ENCODE measurements around the gene ZC3H10.

ZC3H10 gene

DNA sequence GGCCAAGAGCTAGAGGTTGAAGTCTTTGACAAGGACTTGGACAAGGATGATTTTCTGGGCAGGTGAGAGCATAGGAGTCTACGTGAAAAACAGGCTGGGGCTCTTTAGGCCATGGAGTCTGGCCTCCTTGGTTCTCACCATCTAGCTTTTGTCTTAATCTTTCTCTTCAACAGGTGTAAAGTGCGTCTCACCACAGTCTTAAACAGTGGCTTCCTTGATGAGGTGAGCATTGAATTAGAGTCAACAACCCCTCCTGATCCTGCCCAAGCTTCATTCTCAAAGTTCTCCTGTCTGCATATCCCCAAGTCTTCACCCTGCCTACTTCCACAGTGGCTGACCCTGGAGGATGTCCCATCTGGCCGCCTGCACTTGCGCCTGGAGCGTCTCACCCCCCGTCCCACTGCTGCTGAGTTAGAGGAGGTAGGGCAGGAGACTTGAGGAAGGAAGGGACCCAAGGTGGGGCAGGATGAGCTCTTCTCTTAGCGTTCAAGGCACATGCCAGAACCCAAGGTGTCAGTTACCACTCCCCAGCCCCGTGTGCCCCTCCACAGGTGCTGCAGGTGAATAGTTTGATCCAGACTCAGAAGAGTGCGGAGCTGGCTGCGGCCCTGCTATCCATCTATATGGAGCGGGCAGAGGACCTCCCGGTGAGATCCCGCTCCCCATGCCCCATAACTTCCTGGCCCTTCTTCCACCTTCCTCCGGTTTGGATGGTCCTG, 19.9 kb downstream of the ZC3H10 start:
- no peak for DNase-seq (ENCODE audit: low read depth)
- TF ChIP-seq, protein P1, sequence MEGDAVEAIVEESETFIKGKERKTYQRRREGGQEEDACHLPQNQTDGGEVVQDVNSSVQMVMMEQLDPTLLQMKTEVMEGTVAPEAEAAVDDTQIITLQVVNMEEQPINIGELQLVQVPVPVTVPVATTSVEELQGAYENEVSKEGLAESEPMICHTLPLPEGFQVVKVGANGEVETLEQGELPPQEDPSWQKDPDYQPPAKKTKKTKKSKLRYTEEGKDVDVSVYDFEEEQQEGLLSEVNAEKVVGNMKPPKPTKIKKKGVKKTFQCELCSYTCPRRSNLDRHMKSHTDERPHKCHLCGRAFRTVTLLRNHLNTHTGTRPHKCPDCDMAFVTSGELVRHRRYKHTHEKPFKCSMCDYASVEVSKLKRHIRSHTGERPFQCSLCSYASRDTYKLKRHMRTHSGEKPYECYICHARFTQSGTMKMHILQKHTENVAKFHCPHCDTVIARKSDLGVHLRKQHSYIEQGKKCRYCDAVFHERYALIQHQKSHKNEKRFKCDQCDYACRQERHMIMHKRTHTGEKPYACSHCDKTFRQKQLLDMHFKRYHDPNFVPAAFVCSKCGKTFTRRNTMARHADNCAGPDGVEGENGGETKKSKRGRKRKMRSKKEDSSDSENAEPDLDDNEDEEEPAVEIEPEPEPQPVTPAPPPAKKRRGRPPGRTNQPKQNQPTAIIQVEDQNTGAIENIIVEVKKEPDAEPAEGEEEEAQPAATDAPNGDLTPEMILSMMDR (conservative IDR thresholded peaks at IDR 0.05; ENCODE audit: low read length), result no peak
- H3K4me3 ChIP-seq (ENCODE audit: low read length), result no peak overlapping the region

DNA sequence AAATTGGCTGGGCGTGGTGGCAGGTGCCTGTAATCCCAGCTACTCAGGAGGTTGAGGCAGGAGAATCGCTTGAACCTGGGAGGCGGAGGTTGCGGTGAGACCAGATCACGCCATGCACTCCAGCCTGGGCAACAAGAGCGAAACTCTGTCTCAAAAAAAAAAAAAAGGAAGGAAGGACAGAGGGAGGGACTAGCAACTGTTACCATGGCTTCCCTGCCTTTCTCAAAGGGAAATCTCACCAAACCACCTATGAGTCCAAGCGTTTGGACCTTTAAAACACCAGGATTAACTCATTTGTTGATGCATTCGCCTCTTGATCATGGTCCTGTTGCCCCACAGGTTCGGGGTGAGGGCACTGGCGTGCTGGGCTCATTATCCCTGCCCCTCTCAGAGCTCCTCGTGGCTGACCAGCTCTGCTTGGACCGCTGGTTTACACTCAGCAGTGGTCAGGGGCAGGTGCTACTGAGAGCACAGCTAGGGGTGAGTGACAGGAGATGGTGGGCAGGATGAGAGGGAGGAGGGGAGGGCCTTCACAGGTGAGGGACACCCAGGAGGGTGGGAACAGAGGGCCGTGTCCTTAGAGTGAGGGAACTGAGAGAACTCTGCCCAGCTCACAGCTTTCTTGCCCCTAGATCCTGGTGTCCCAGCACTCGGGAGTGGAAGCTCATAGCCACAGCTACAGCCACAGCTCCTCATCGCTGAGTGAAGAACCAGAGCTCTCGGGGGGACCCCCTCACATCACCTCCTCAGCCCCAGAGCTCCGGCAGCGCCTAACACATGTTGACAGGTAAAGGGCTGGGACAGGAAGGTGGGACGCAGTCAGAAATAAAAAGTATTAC, 24.1 kb downstream of the ZC3H10 start:
- H3K4me3 ChIP-seq (ENCODE audit: low read length), result no peak overlapping the region
- DNase-seq (ENCODE audit: low read depth), result no peak
- TF ChIP-seq, protein P1 (conservative IDR thresholded peaks at IDR 0.05; ENCODE audit: low read length), result no peak

GRCh38 chr12:56143217-56143616, 25.2 kb downstream of the ZC3H10 start:
- no peak for DNase-seq (ENCODE audit: low read depth)
- TF ChIP-seq, protein P1 (conservative IDR thresholded peaks at IDR 0.05; ENCODE audit: low read length), result no peak
- no peak overlapping the region for H3K4me3 ChIP-seq (ENCODE audit: low read length)

DNA sequence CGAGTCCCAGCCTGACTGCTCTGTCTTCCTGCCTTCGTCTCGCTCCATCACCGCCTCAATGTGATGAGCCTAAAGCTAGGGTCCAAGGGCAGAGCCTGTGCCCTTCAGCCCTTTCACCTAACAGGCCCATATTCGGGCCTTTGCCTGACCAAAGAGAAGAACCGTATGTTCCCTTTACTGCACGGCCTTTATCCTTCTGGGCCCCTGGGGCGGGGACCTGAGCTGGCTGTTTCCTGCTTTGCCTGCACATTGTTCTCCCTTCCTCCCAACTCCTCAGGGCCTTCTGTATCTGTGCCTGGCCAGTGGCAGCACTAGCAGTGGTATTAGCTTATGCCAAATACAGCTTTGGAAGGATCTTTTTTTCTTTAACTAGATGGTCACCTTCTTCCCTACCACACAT, 25.8 kb downstream of the ZC3H10 start:
- DNase-seq (ENCODE audit: low read depth), result no peak
- no peak overlapping the region for H3K4me3 ChIP-seq (ENCODE audit: low read length)
- TF ChIP-seq, protein P1 (conservative IDR thresholded peaks at IDR 0.05; ENCODE audit: low read length), result no peak

GRCh38 chr12:56145217-56145616, 27.2 kb downstream of the ZC3H10 start:
- no peak for DNase-seq (ENCODE audit: low read depth)
- H3K4me3 ChIP-seq (ENCODE audit: low read length), result no peak overlapping the region
- TF ChIP-seq, protein P1 (conservative IDR thresholded peaks at IDR 0.05; ENCODE audit: low read length), result no peak

DNA sequence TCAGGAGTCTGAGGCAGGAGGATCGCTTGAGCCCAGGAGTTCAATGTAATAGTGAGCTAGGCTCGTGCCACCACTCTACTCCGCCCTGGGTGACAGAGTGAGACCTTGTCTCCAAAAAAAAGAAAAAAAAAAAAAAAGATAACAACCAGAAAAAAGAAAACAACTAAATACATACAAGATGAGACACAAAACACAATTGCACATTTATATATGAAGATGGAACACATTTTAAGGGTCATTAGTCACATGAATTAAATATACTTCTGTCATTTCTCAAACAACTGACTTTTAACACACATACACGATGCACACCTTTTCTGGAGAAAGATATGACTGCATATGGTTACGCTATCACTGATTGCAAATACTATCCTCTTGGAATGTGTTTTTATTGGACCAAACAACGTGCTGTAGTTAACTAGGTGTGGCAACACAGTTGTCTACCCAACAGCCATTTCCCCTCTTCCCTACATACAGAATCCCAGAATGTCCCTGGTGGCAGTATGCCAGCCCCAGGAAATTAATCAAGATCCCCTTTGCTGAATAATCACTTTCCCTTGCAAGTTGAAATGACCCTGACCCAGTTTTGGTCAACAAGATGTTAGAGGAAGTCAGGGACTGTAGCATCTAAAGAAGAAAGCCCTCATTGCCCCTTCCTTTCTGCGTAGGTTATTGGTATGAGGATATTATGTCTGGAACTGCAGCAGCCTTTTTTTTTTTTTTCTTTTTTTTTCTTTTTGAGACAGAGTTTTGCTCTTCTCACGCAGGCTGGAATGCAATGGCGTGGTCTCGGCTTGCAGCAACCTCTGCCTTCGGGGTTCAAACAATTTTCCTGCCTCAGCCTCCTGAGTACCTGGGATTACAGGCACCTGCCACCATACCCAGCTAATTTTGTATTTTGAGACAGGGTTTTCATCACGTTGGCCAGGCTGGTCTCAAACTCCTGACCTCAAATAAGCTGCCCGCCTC, 28.7 kb downstream of the ZC3H10 start:
- TF ChIP-seq, protein P1 (conservative IDR thresholded peaks at IDR 0.05; ENCODE audit: low read length), result no peak
- DNase-seq (ENCODE audit: low read depth), result no peak
- H3K4me3 ChIP-seq (ENCODE audit: low read length), result no peak overlapping the region

All from AG10803 (cell line).